Ureter (tissue), 1 donor: ENCODE measurements around the gene CSF3. TPM values are rescaled to one million over a fixed set of nuclear protein-coding genes. Genes with fewer than 3 reads are reported as not detected.

Experiments
- DNase-seq: peaks from one replicate; pipeline ENCODE4 v3.0.0-alpha.2; 2020; ENCODE audit warnings: low spot score
- total RNA-seq: library from RNA; stranded (reverse); gene quantifications from one replicate; pipeline ENCODE4 v1.2.4, GENCODE V29; 2023
- donor health status: DM: yes; HTN: yes; CAD: no.

The CSF3 gene
- total RNA-seq, 1 donor from 2014 or later: 1.0 TPM

GRCh38 chr17:40023590-40024292, 8.5 kb downstream of the CSF3 start:
- DNase-seq: no peak

- DNase-seq: no peak
Measured at GRCh38 chr17:40024901-40025300, 9.7 kb downstream of the CSF3 start.

GRCh38 chr17:40025559-40025958, 10.3 kb downstream of the CSF3 start:
- no peak for DNase-seq

- DNase-seq: no peak
Measured at GRCh38 chr17:40025991-40026815, 11.0 kb downstream of the CSF3 start.

GRCh38 chr17:40026816-40027613, 11.8 kb downstream of the CSF3 start:
- DNase-seq: peak; percentile 90

GRCh38 chr17:40027614-40028012, 12.4 kb downstream of the CSF3 start:
- no peak for DNase-seq

- DNase-seq: no peak
Measured at GRCh38 chr17:40028595-40028994, 13.4 kb downstream of the CSF3 start.

- no peak for DNase-seq
Measured at GRCh38 chr17:40031706-40032105, 16.5 kb downstream of the CSF3 start.

GRCh38 chr17:40032322-40033320, 17.4 kb downstream of the CSF3 start:
- DNase-seq: no peak

GRCh38 chr17:40033339-40033738, 18.1 kb downstream of the CSF3 start:
- no peak for DNase-seq

GRCh38 chr17:40034426-40035161, 19.4 kb downstream of the CSF3 start:
- no peak for DNase-seq

- no peak for DNase-seq
Measured at GRCh38 chr17:40035162-40035559, 19.9 kb downstream of the CSF3 start.

- peak; percentile 85 for DNase-seq
Measured at GRCh38 chr17:40038882-40039513, 23.8 kb downstream of the CSF3 start.

- no peak for DNase-seq
Measured at GRCh38 chr17:40041196-40041595, 26.0 kb downstream of the CSF3 start.

GRCh38 chr17:40056379-40057015, 41.3 kb downstream of the CSF3 start:
- no peak for DNase-seq

- no peak for DNase-seq
Measured at GRCh38 chr17:40058186-40058784, 43.0 kb downstream of the CSF3 start.

- DNase-seq: no peak
Measured at GRCh38 chr17:40058865-40059264, 43.6 kb downstream of the CSF3 start.

- DNase-seq: no peak
Measured at GRCh38 chr17:40059729-40060475, 44.7 kb downstream of the CSF3 start.
